GM10847 (cell line): ENCODE results near the gene CNTNAP2.

Experiments used
- POLR2A ChIP-seq: IDR thresholded peaks from 2 replicates; pipeline ENCODE4 v1.6.1; 2011; ENCODE audit not compliant: insufficient read length; ENCODE audit errors: extremely low read depth

The CNTNAP2 gene

GRCh38 chr7:147980826-147981813, 1864.5 kb downstream of the CNTNAP2 start:
- TF ChIP-seq POLR2A: no peak

- TF ChIP-seq POLR2A: no peak
These were observed 1865.7 kb downstream of the CNTNAP2 start for GRCh38 chr7:147982307-147982706.

GRCh38 chr7:147984265-147984664, 1867.7 kb downstream of the CNTNAP2 start:
- TF ChIP-seq POLR2A: no peak

- TF ChIP-seq POLR2A: no peak
These were observed 1873.5 kb downstream of the CNTNAP2 start for GRCh38 chr7:147990079-147990478.

- no peak for TF ChIP-seq POLR2A
These were observed 1874.3 kb downstream of the CNTNAP2 start for GRCh38 chr7:147990942-147991341.

GRCh38 chr7:147992698-147993097, 1876.1 kb downstream of the CNTNAP2 start:
- no peak for TF ChIP-seq POLR2A

GRCh38 chr7:147997636-147998035, 1881.0 kb downstream of the CNTNAP2 start:
- TF ChIP-seq POLR2A: no peak

- no peak for TF ChIP-seq POLR2A
These were observed 1883.4 kb downstream of the CNTNAP2 start for GRCh38 chr7:147999962-148000361.

- TF ChIP-seq POLR2A: no peak
These were observed 1895.2 kb downstream of the CNTNAP2 start for GRCh38 chr7:148011753-148012152.

- TF ChIP-seq POLR2A: no peak
These were observed 1897.4 kb downstream of the CNTNAP2 start for GRCh38 chr7:148014001-148014400.

GRCh38 chr7:148014541-148014940, 1897.9 kb downstream of the CNTNAP2 start:
- no peak for TF ChIP-seq POLR2A

- TF ChIP-seq POLR2A: no peak
These were observed 1900.5 kb downstream of the CNTNAP2 start for GRCh38 chr7:148017126-148017525.

- TF ChIP-seq POLR2A: no peak
These were observed 1904.1 kb downstream of the CNTNAP2 start for GRCh38 chr7:148020679-148021078.

- TF ChIP-seq POLR2A: no peak
These were observed 1905.0 kb downstream of the CNTNAP2 start for GRCh38 chr7:148021507-148022045.

GRCh38 chr7:148022832-148023231, 1906.2 kb downstream of the CNTNAP2 start:
- TF ChIP-seq POLR2A: no peak

- TF ChIP-seq POLR2A: no peak
These were observed 1910.1 kb downstream of the CNTNAP2 start for GRCh38 chr7:148026713-148027112.

GRCh38 chr7:148028165-148028564, 1911.6 kb downstream of the CNTNAP2 start:
- no peak for TF ChIP-seq POLR2A

GRCh38 chr7:148031019-148031418, 1914.4 kb downstream of the CNTNAP2 start:
- TF ChIP-seq POLR2A: no peak
